PC-9 (cell line): Measurements from ENCODE around the gene MOB4.

Experiments
- EZH2 ChIP-seq: fragments of 200-600 bp; sonication (generic); IDR thresholded peaks from 2 replicates; pipeline ENCODE4 v1.8.0; 2017; ENCODE audit warnings: antibody characterized with exemption, low read depth
- TF ChIP-seq, protein P1 (sequence below): fragments of 200-600 bp; sonication (generic); conservative IDR thresholded peaks from 2 replicates; pipeline ENCODE4 v1.6.1; 2017; ENCODE audit warnings: mixed run types, antibody characterized with exemption, mild to moderate bottlenecking, moderate library complexity

DNA sequence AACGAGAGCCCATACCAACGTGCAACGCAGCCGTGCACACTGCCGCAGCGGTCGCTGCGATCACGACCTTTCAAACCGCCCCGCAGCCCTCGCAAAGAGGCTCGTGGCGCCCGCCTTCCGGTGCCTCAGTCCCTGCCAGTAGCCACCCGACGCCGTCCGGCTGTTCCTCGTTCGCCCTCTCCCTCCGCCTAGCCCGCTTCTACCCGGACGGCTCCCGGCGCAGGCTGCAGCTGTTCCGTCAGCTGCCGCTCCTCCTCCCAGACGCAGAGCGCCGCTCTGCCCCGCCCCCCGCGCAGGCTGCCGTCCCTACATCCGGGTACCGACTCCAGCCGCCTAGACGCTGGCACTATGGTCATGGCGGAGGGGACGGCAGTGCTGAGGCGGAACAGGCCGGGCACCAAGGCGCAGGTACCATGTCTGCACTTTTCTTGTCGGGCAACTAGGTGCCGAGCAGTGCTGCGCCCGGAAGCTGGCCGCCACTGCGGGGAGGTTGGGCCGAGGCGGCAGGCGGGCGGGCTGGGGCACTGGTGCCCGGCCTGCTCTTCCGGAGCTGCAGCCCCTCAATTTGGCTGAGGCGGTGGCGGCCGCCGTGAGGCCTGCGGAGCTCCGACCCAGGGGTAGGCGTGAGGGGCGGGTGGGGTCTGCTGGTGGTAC, at the start of gene MOB4:
- TF ChIP-seq, protein P1, sequence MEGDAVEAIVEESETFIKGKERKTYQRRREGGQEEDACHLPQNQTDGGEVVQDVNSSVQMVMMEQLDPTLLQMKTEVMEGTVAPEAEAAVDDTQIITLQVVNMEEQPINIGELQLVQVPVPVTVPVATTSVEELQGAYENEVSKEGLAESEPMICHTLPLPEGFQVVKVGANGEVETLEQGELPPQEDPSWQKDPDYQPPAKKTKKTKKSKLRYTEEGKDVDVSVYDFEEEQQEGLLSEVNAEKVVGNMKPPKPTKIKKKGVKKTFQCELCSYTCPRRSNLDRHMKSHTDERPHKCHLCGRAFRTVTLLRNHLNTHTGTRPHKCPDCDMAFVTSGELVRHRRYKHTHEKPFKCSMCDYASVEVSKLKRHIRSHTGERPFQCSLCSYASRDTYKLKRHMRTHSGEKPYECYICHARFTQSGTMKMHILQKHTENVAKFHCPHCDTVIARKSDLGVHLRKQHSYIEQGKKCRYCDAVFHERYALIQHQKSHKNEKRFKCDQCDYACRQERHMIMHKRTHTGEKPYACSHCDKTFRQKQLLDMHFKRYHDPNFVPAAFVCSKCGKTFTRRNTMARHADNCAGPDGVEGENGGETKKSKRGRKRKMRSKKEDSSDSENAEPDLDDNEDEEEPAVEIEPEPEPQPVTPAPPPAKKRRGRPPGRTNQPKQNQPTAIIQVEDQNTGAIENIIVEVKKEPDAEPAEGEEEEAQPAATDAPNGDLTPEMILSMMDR = no peak
- TF ChIP-seq EZH2 = no peak
